BJ (cell line): Measurements from ENCODE around the gene MRPL33. TPM values are rescaled to one million over a fixed set of nuclear protein-coding genes. Genes with fewer than 3 reads are reported as not detected.

ENCODE experiments used
- CTCF ChIA-PET: fragments of 350-600 bp; formaldehyde crosslinking; extraction: SDS; loops from one replicate; lab custom pipeline; 2021; ENCODE audit warnings: antibody characterized with exemption, inconsistent platforms; lab: Yijun Ruan, JAX
- POLR2A ChIA-PET: fragments of 300-600 bp; sonication (Branson Sonifier 250); formaldehyde crosslinking; extraction: SDS; loops from one replicate; lab custom pipeline; 2021; ENCODE audit warnings: antibody characterized with exemption; lab: Charles Lee
- DNase-seq: peaks from one replicate; pipeline ENCODE4 v3.0.0-alpha.2; 2011; ENCODE audit warnings: low read depth
- H3K27me3 ChIP-seq: 2 replicates; pipeline ENCODE4 v1.6.0; 2011; ENCODE audit warnings: low read length; ENCODE audit not compliant: control insufficient read depth, insufficient read depth
- H3K36me3 ChIP-seq: 2 replicates; pipeline ENCODE4 v1.5.1; 2011; ENCODE audit warnings: low read length; ENCODE audit not compliant: control insufficient read depth, insufficient read depth
- H3K4me3 ChIP-seq: 2 replicates; pipeline ENCODE4 v1.5.1; 2011; ENCODE audit warnings: low read depth, mild to moderate bottlenecking, control low read depth, low read length
- polyA plus RNA-seq: library from polyadenylated mRNA; depleted of rRNA; stranded (reverse); fragments of >200 nt; gene quantifications from 2 replicates; pipeline ENCODE4 v1.2.3, GENCODE V29; 2011; rRNA removed
- TF ChIP-seq, protein P1 (sequence below): IDR thresholded peaks from 2 replicates; pipeline ENCODE4 v1.5.1; 2011; ENCODE audit warnings: low read depth, mild to moderate bottlenecking, control low read depth, inconsistent platforms, low read length, moderate library complexity; ENCODE audit not compliant: insufficient read depth

Gene MRPL33
- polyA plus RNA-seq, 1 experiment = 31.0 TPM

DNA sequence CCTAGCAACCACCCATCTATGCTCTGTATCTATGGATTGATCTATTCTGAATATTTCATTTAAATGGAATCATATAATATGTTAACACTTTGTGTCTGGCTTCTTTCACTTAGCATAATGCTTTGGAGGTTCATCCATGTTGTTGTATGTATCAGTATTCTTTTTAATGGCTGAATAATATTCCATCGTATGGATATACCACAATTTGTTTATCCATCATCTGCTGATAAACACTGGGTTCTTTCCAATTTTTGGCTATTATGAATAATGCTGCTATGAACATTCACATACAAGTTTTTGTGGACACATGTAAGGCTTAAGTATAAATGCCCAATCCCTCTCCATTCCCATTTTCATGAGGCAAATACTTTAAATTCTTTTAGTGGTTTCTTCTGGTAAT lies 52.9 kb downstream of the MRPL33 start:
- DNase-seq = no peak
- TF ChIP-seq, protein P1, sequence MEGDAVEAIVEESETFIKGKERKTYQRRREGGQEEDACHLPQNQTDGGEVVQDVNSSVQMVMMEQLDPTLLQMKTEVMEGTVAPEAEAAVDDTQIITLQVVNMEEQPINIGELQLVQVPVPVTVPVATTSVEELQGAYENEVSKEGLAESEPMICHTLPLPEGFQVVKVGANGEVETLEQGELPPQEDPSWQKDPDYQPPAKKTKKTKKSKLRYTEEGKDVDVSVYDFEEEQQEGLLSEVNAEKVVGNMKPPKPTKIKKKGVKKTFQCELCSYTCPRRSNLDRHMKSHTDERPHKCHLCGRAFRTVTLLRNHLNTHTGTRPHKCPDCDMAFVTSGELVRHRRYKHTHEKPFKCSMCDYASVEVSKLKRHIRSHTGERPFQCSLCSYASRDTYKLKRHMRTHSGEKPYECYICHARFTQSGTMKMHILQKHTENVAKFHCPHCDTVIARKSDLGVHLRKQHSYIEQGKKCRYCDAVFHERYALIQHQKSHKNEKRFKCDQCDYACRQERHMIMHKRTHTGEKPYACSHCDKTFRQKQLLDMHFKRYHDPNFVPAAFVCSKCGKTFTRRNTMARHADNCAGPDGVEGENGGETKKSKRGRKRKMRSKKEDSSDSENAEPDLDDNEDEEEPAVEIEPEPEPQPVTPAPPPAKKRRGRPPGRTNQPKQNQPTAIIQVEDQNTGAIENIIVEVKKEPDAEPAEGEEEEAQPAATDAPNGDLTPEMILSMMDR = no peak
- ChIA-PET POLR2A (no interaction called here), CTCF (no interaction called here)
- no peaks in the 10 kb centered on the region for H3K27me3 ChIP-seq
- no peak overlapping the region for H3K4me3 ChIP-seq
- H3K36me3 ChIP-seq = no peaks in the 10 kb centered on the region

DNA sequence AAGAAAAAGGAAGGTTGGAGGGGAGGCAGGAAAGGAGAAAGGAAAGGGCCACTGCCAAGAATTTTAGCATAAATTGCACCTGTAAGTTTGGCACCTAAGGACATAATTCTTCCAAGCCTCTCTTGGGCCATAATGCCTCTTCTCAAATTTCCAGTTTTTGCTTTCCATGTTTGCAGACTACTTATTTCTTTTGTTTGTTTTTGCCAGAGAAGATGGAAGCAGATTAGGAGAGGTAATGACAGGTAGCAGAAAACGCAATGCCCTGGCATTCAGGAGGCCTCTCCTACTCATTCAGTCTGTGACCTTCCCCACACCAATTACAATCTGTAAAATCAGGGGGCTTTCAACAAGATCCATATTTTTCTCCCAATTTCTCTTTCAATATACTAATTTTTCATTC lies 56.8 kb downstream of the MRPL33 start:
- H3K27me3 ChIP-seq = no peaks in the 10 kb centered on the region
- POLR2A ChIA-PET = no interaction called here
- DNase-seq = no peak
- CTCF ChIA-PET = no interaction called here
- TF ChIP-seq, protein P1 = no peak
- no peak overlapping the region for H3K4me3 ChIP-seq
- no peaks in the 10 kb centered on the region for H3K36me3 ChIP-seq

Other genes starting within 250 kb of the MRPL33 start
- gene ZNF512, start 188.7 kb upstream of the MRPL33 start, polyA plus RNA-seq = 19.2 and 31.8 TPM in 2 replicates
- gene CCDC121, start 142.7 kb upstream of the MRPL33 start, polyA plus RNA-seq = 0.58 and 0.86 TPM in 2 replicates
- gene GPN1, start 142.7 kb upstream of the MRPL33 start, polyA plus RNA-seq = 40.8 and 61.0 TPM in 2 replicates
- 43.5 and 52.0 TPM in 2 replicates for gene SUPT7L, start 108.1 kb upstream of the MRPL33 start, polyA plus RNA-seq
- gene SLC4A1AP, start 107.8 kb upstream of the MRPL33 start, polyA plus RNA-seq = 8.8 and 10.1 TPM in 2 replicates
- 1.8 and 2.2 TPM in 2 replicates for gene RBKS, start 118.7 kb downstream of the MRPL33 start, polyA plus RNA-seq
- gene BABAM2, start 119.0 kb downstream of the MRPL33 start, polyA plus RNA-seq = 32.6 and 47.4 TPM in 2 replicates